Activated CD4-positive, alpha-beta T cell treated with anti-CD3 and anti-CD28 coated beads, Interleukin-2, amount 10 ng/mL, durations not matched to agents 24 days and 14 days (primary cell): ENCODE results near the gene PLPP2. TPM values are rescaled to one million over a fixed set of nuclear protein-coding genes. Genes with fewer than 3 reads are reported as not detected.
A peak's percentile ranks its signal among the peaks of the same experiment; 100 is the strongest.

Source experiments
- DNase-seq: peaks from one replicate; pipeline ENCODE4 v3.0.0; 2022
- H3K27ac Mint-ChIP-seq: one replicate; pipeline ENCODE4 v1.8.0; 2022; ENCODE audit warnings: mild to moderate bottlenecking, mixed read lengths
- H3K27me3 Mint-ChIP-seq: one replicate; pipeline ENCODE4 v1.8.0; 2022; ENCODE audit warnings: mixed read lengths
- H3K36me3 Mint-ChIP-seq: one replicate; pipeline ENCODE4 v1.8.0; 2022; ENCODE audit warnings: low read depth, mild to moderate bottlenecking, mixed read lengths
- H3K4me1 Mint-ChIP-seq: one replicate; pipeline ENCODE4 v1.8.0; 2021; ENCODE audit warnings: mixed read lengths
- H3K4me3 Mint-ChIP-seq: one replicate; pipeline ENCODE4 v1.8.0; 2022; ENCODE audit warnings: mild to moderate bottlenecking, moderate library complexity, mixed read lengths
- H3K9me3 Mint-ChIP-seq: one replicate; pipeline ENCODE4 v1.8.0; 2021; ENCODE audit warnings: mixed read lengths
- intact Hi-C: fragments of 100-400 bp; cut with micrococcal nuclease; formaldehyde crosslinking; loops from one replicate; pipeline ENCODE4 v1.15.1; 2023
- total RNA-seq: library from RNA; stranded (reverse); gene quantifications from 2 replicates; pipeline ENCODE4 v1.2.3, GENCODE V29; 2022

Gene PLPP2
- 0.07 and 0.24 TPM in 2 replicates for total RNA-seq

GRCh38 chr19:291006-291521 is at the start of gene PLPP2:
PLPP2 (minus strand) TSS chr19:291403; CDS start chr19:291336, 67 bp downstream.
- Mint-ChIP-seq H3K4me1 (no peaks in the 10 kb centered on the region), H3K27ac (no peak within 1 kb of the TSS), H3K9me3 (no peaks in the 10 kb centered on the region), H3K4me3 (no peak within 1 kb of the TSS), H3K27me3 (peaks cover 42% of the 10 kb centered on the region), H3K36me3 (no peaks in the 10 kb centered on the region)
- no peak for DNase-seq
- intact Hi-C loops, result no loop called here

- H3K36me3 Mint-ChIP-seq, result peaks cover 46% of the 10 kb centered on the region
- H3K27ac Mint-ChIP-seq, result no peak overlapping the region
- H3K27me3 Mint-ChIP-seq, result peaks cover 4% of the 10 kb centered on the region
- no peak for DNase-seq
- H3K4me1 Mint-ChIP-seq, result peaks cover 50% of the 10 kb centered on the region
- intact Hi-C loops, result loop anchor here (5.0 kb wide), 1 partner anchor 146 kb away; no protein-coding TSS in a partner anchor
- peak overlapping the region; percentile 10 for H3K4me3 Mint-ChIP-seq
- peaks cover 8% of the 10 kb centered on the region for H3K9me3 Mint-ChIP-seq
Measured at GRCh38 chr19:340620-341385, 49.6 kb upstream of the PLPP2 start.

DNA sequence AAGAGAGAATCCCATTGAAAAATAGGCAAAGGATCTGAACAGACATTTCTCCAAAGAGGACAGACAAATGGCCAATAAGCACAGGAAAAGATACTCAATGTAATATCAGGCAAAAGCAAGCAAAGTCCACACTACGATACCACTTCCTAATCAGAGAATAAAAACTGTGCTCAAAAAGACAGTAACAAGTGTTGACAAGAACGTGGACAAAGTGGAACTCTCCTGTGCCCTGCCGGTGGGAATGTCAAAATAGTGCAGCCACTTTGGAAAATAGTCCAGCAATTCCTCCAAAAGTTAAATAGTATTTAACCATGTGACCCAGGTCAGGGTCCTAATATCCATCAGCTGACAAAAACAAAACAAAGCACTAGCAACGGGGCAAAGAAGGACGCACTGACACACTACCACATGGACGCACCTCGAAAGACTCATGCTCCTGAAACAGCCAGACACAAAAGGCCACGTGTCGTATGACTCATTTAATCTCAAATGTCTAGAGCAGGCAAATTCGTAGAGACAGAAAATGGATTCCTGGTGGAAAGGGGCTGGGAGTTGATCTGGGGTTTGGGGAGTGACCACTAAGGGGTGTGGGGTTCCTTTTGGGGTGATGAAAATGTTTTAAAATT is 48.2 kb upstream of the PLPP2 start:
- peaks cover 43% of the 10 kb centered on the region for H3K4me1 Mint-ChIP-seq
- intact Hi-C loops, result no loop called here
- H3K36me3 Mint-ChIP-seq, result peaks cover 55% of the 10 kb centered on the region
- H3K27me3 Mint-ChIP-seq, result no peaks in the 10 kb centered on the region
- no peak overlapping the region for H3K27ac Mint-ChIP-seq
- DNase-seq, result no peak
- H3K9me3 Mint-ChIP-seq, result no peaks in the 10 kb centered on the region
- no peak overlapping the region for H3K4me3 Mint-ChIP-seq

DNA sequence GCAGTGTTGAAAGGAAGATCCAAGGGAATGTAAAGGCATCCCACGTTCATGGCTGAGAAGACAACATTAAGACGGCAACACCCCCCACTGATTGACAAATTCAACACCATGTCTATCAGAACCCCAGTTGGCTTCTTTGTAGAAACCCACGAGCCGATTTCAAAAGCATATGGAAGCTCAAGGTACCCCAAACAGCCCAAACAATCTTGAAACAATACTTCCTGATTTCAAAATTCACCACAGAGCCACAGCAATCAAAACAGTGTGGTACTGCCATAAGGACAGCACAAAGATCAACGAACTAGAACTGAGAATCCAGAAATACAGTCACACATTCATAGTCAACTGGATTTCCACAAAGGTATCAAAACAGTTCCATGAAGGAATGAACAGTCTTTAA is 47.2 kb upstream of the PLPP2 start:
- Mint-ChIP-seq H3K4me3 (no peak overlapping the region), H3K27ac (no peak overlapping the region), H3K27me3 (no peaks in the 10 kb centered on the region), H3K4me1 (peaks cover 38% of the 10 kb centered on the region), H3K36me3 (peaks cover 54% of the 10 kb centered on the region), H3K9me3 (no peaks in the 10 kb centered on the region)
- DNase-seq, result no peak
- intact Hi-C loops, result no loop called here

GRCh38 chr19:336067-336614 is 44.9 kb upstream of the PLPP2 start:
- DNase-seq, result no peak
- Mint-ChIP-seq H3K9me3 (no peaks in the 10 kb centered on the region), H3K27ac (no peak overlapping the region), H3K4me1 (peaks cover 19% of the 10 kb centered on the region), H3K4me3 (no peak overlapping the region), H3K36me3 (peaks cover 52% of the 10 kb centered on the region), H3K27me3 (no peaks in the 10 kb centered on the region)
- intact Hi-C loops, result no loop called here

GRCh38 chr19:335486-336066 is 44.4 kb upstream of the PLPP2 start:
- Mint-ChIP-seq H3K27me3 (no peaks in the 10 kb centered on the region), H3K4me3 (no peak overlapping the region), H3K36me3 (peaks cover 55% of the 10 kb centered on the region), H3K27ac (no peak overlapping the region), H3K4me1 (peaks cover 15% of the 10 kb centered on the region), H3K9me3 (no peaks in the 10 kb centered on the region)
- no peak for DNase-seq
- intact Hi-C loops, result no loop called here

GRCh38 chr19:335072-335471 is 43.9 kb upstream of the PLPP2 start:
- peaks cover 56% of the 10 kb centered on the region for H3K36me3 Mint-ChIP-seq
- H3K27me3 Mint-ChIP-seq, result no peaks in the 10 kb centered on the region
- H3K27ac Mint-ChIP-seq, result no peak overlapping the region
- intact Hi-C loops, result no loop called here
- H3K4me1 Mint-ChIP-seq, result peaks cover 12% of the 10 kb centered on the region
- H3K4me3 Mint-ChIP-seq, result no peak overlapping the region
- DNase-seq, result no peak
- no peaks in the 10 kb centered on the region for H3K9me3 Mint-ChIP-seq

GRCh38 chr19:334296-335071 is 43.3 kb upstream of the PLPP2 start:
- Mint-ChIP-seq H3K9me3 (no peaks in the 10 kb centered on the region), H3K27me3 (no peaks in the 10 kb centered on the region), H3K27ac (no peak overlapping the region), H3K36me3 (peaks cover 57% of the 10 kb centered on the region), H3K4me3 (no peak overlapping the region), H3K4me1 (peaks cover 10% of the 10 kb centered on the region)
- DNase-seq, result no peak
- intact Hi-C loops, result no loop called here

DNA sequence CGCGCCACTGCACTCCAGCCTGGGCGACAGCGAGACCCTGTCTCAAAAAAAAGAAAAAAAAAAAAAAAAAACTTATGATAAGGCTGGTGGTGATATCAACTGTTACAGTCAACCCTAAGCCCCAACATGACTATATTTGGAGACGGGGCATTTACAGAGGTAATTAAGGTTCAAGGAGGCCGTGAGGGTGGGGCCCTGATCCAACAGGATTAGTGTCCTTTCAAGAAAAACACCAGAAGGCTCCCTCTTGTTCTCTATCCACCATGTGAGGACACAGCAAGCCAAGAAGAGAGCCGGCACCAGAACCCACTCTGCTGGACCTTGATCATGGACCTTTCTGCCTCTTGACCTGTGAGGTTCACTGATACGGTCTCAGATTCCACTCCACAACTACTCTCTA is 39.3 kb upstream of the PLPP2 start:
- Mint-ChIP-seq H3K9me3 (peaks cover 11% of the 10 kb centered on the region), H3K4me1 (no peaks in the 10 kb centered on the region), H3K27ac (no peak overlapping the region), H3K27me3 (no peaks in the 10 kb centered on the region), H3K4me3 (no peak overlapping the region), H3K36me3 (peaks cover 71% of the 10 kb centered on the region)
- no peak for DNase-seq
- intact Hi-C loops, result no loop called here

- no peaks in the 10 kb centered on the region for H3K27me3 Mint-ChIP-seq
- H3K36me3 Mint-ChIP-seq, result peaks cover 69% of the 10 kb centered on the region
- no peak overlapping the region for H3K27ac Mint-ChIP-seq
- no peak for DNase-seq
- no peak overlapping the region for H3K4me3 Mint-ChIP-seq
- H3K4me1 Mint-ChIP-seq, result no peaks in the 10 kb centered on the region
- intact Hi-C loops, result no loop called here
- peaks cover 11% of the 10 kb centered on the region for H3K9me3 Mint-ChIP-seq
Measured at GRCh38 chr19:329876-330275, 38.7 kb upstream of the PLPP2 start.

GRCh38 chr19:328025-328505 is 36.9 kb upstream of the PLPP2 start:
- Mint-ChIP-seq H3K27me3 (no peaks in the 10 kb centered on the region), H3K4me3 (no peak overlapping the region), H3K36me3 (peaks cover 62% of the 10 kb centered on the region), H3K27ac (no peak overlapping the region), H3K4me1 (no peaks in the 10 kb centered on the region), H3K9me3 (peaks cover 11% of the 10 kb centered on the region)
- DNase-seq, result no peak
- intact Hi-C loops, result no loop called here

GRCh38 chr19:327291-328024 is 36.3 kb upstream of the PLPP2 start:
- Mint-ChIP-seq H3K4me3 (no peak overlapping the region), H3K36me3 (peaks cover 62% of the 10 kb centered on the region), H3K9me3 (peaks cover 11% of the 10 kb centered on the region), H3K27me3 (no peaks in the 10 kb centered on the region), H3K4me1 (no peaks in the 10 kb centered on the region), H3K27ac (no peak overlapping the region)
- no peak for DNase-seq
- intact Hi-C loops, result no loop called here

- DNase-seq, result no peak
- Mint-ChIP-seq H3K9me3 (peaks cover 11% of the 10 kb centered on the region), H3K36me3 (peaks cover 62% of the 10 kb centered on the region), H3K27ac (no peak overlapping the region), H3K4me3 (no peak overlapping the region), H3K4me1 (no peaks in the 10 kb centered on the region), H3K27me3 (no peaks in the 10 kb centered on the region)
- intact Hi-C loops, result no loop called here
Measured at GRCh38 chr19:326871-327270, 35.7 kb upstream of the PLPP2 start.
